Stimulated activated CD8-positive, alpha-beta memory T cell treated with anti-CD3 and anti-CD28 coated beads, Interleukin-4, amount 100 ng/mL, for 4 hours (primary cell): ENCODE data around the gene SGMS2.
"Not testable (repeated sequence)": the region's sequence is repeated elsewhere in the genome, so short reads cannot be mapped to it uniquely, and the experiment has no call there.

Source experiments
- DNase-seq, 2 donors: peaks; one replicate each; pipeline ENCODE4 v3.0.0-alpha.2; 2020; ENCODE audit warnings: low read depth in 2 of 2, low spot score in 1 of 2

SGMS2 gene

DNA sequence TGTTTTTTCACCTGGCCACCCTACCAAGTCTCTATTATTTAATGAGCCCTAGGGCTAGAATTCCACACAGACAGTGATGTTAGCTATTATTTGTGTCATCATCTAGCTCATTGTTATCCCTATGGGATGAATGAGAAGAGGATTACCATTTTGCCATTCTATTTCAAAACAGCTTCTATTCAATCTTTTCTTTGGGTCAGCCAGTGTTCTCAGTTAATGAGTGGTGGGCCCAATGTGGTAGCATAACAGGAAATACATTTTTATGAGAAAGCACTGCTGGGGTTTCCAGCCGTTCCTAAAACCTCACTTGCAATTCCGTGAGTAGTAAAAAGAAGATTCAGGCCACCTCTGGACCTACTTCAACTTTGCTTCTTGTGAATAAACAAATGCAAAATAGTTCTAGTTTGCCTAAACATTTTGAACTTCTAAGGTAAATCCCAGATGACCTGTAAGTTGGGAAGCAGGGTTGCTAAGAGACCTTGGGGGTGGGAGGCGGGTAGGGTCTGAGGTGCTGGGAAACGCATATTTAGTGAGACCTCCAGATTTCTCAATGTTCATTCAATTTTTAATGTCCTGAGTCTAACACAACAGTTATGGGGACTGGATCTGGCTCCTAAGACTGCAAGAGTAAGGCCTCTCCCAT, 81.8 kb downstream of the SGMS2 start:
- no peak for DNase-seq

DNA sequence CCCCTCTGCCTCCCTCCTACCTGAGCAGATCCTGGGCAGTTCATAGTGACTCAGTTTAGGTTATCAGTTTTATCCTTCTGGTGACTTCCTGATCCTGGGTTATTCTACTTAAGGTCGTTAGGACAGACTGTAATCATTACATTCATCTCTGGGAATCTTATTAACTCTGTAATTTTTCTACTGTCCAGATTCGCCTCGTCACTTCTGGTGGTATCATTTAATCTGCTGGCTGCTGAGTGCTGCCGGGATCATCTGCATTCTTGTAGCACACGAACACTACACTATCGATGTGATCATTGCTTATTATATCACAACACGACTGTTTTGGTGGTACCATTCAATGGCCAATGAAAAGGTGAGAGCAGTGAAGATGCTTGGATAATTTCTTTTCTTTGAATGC, 83.6 kb downstream of the SGMS2 start:
- no peak for DNase-seq

DNA sequence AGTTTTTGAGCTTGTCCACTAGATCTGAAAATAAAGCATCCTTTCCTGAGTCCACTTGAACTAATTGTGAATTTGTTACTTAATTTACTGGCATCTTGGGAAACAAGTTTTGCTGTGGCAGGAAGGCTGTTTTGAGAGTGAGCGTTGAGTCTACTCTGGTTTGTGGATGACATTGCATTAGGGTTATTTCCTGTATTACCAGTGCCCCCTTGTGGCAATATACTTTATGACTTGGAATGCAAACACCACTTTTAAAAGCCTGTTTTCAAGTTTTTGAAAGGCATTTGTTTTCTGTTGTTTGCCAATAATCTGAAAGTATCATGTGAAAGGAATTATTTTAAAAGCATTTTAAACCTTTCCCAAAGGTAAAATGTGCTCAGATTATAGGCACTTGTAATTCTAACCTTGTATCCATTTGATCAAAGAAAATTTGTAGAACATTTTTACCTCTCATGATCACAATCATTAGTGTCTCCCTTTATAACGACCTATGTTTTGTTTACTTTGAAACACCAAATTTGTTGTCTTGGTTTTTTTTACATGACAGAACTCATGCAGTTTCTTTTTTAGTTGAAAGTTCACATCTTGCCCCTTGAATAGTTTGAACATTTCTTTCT, 88.7 kb downstream of the SGMS2 start:
- no peak for DNase-seq

DNA sequence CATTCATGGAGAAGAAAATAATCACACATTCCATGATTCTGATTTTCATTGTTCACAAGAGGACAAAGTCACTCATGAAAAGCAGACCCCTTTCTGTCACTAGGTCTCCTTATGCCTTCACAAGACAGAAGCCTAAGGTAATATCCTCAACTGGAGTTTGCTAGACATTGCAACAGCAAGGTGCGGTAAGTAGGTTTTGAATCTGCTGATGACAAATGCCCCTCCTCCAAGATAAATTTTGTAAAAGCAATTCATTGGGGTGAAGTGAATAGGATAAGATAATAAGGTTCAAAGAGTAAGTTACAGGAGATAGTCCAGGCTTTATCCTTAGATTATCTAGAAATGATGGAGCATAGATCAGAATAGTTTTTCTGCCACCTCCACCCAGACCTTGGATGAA, 90.5 kb downstream of the SGMS2 start:
- DNase-seq: no peak

DNA sequence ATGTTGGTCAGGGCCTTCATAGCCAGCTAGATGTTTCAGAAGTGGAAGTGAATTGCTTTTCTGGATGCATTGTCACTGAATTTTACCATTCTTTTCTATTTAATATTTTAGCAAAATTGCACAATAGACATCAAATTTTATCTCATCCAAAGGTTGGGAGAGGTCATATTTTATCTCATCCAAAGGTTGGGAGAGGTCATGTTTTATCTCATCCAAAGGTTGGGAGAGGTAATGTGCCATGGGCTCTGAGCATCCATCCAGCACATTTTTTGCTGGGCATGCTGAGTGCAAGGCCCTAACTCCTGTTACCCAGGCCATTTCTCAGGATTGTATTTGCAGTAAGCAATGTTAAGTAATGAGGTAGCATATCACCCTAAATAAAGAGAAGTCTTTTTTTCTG, 91.9 kb downstream of the SGMS2 start:
- no peak for DNase-seq

DNA sequence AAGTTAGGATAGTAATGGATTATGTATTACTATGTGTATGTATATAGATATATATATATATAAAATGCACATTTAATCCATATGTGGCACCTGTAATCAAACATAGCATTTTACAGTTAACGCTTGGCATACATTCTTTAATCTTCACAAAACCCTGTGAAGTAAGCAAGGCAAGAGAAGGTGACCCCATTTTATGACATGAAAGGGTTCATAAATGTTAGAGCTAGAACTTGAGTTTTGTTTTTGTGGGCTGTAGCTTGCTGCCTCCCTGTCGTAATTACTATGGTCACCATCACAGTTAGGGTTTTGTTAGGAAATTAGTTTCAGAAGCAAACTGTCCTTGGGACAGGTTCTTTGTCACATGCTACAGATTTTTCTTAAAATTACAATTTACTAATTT, 92.8 kb downstream of the SGMS2 start:
- no peak for DNase-seq

DNA sequence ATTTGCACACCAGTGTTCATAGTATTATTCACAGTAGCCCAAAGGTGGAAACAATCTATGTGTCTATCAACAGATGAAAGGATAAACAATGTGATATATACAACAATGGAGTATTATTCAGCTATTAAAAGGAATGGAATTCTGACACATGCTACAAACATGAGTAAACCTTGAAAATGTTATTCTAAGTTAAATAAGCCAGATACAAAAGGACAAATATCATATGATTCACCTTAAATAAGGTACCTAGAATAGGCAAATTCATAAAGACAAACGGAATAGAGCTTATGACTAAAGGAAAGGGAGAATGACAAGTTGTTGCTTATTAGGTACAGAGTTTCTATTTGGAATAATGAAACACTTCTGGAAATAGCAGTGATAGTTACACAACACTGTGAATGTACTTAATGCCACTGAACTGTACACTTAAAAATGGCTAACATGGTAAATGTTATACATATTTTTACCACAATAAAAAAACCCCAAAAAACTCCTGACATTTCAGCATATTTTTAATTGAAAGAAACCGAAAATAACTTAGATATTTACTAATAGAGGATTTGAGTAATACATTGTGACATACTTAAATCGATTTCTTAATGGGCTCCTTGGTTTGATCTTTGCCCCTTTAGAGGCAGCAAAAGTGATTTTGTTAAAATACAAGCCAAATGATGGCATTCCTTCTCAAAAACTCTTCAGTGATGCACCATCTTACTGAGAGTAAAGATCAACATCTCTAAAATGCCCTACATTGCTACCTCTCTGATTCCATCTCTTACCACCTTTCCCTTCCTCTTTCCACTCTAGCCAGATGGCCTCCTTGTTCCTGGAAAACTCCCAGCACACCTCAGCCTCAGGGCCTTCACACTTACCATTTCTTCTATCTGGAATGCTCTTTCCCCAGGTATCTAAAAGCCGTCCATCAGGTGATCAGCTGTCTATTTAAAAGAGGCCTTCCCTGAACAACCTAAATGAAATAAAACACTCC, 98.0 kb downstream of the SGMS2 start:
- no peak for DNase-seq

DNA sequence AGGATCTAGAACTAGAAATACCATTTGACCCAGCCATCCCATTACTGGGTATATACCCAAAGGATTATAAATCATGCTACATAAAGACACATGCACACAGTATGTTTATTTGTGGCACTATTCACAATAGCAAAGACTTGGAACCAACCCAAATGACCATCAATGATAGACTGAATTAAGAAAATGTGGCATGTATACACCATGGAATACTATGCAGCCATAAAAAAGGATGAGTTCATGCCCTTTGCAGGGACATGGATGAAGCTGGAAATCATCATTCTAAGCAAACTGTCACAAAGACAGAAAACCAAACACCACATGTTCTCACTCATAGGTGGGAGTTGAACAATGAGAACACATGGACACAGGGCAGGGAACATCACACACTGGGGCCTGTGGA, 101.0 kb downstream of the SGMS2 start:
- DNase-seq: not testable (repeated sequence)

DNA sequence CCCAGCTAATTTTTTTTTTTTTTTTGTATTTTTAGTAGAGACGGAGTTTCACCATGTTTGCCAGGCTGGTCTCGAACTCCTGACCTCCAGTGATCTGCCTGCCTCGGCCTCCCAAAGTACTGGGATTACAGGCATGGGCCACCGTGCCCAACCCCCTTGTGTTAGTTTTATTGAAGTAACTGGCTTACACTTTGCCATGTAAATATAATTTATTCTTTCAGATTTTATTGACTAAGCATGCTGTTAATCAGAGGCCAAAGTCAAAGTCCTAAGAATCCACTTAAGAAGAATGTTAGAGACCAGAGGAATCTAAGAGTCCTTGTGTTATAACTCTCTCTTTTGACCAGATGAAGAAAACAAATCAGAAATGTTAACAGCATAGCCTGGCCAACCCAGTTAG, 102.1 kb downstream of the SGMS2 start:
- DNase-seq: not testable (repeated sequence)

DNA sequence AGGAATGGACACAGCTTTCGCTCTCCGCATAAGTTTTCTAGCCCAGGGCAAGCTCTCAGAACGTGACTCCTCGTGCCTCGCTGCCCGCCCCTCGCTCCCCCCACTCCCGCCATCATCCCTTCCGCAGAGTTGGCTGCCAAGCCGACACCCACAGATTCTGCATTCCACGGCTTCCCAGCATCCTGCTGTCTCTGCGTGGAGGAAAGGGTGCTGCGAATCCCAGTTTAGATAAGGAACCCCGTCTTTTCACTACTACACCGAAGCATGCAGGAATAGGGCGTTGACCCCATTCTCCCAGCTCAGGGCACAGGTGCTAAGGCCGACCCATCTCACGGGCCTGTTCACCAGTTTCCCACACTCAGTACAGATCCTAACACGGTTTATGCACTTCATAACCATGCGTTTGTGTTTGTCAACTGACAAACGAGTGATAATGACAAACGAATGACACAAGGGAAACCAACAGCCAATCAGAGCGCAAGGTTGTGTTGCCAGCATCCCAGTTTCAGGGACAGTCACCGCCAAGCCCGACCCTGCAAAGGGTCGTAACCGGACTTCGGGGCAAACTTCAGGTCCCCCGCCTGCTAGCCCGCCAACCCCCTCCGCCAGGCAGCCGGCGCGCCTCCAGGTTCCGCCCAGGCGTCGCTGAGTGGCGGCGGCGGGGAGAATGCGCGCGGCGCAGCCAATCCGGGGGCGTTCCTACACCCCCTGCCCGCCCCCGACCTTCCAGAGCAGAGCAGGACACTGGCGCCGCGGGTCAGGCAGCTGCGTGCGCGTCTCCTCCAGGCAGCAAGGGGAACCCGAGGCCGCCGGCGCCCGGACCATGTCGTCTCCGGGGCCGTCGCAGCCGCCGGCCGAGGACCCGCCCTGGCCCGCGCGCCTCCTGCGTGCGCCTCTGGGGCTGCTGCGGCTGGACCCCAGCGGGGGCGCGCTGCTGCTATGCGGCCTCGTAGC, 106.4 kb downstream of the SGMS2 start, which contains the start of gene CYP2U1:
CYP2U1 (plus strand) TSS at position 729 of the 954 bp plus-strand sequence; CDS start at position 824, 95 bp downstream.
- peak; percentile 47 to 66 for DNase-seq

DNA sequence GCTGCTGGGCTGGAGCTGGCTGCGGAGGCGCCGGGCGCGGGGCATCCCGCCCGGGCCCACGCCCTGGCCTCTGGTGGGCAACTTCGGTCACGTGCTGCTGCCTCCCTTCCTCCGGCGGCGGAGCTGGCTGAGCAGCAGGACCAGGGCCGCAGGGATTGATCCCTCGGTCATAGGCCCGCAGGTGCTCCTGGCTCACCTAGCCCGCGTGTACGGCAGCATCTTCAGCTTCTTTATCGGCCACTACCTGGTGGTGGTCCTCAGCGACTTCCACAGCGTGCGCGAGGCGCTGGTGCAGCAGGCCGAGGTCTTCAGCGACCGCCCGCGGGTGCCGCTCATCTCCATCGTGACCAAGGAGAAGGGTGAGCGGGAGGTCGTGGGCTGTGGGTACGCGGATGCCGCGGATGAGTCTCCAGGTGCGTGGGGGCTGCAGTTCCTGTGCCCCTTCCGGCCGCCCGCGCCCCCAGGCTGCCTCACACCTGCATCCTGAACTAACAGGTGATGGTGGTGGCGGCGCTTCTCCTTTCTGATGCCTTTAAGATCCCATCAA, 107.1 kb downstream of the SGMS2 start:
- DNase-seq: peak in 1 of 2 donors; percentile 7

DNA sequence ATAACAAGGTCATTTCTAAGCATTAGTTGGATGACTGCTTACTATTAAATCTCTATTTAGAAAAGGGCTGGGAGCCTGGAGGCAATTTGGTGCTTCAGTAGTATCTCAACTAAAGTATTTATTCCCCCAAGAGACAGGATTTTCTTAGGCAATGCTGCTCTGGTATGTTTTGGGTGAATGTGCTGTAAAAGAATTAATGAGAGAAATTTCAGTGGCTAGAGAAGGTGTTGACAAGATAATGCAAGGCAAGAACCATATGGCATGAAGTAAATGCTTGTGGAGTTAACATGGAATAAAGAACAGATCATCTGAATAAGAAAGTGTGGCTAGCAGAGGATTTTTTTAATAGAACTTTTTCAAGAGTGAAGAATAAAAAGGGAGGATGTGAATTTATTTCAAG, 110.5 kb downstream of the SGMS2 start:
- DNase-seq: no peak

DNA sequence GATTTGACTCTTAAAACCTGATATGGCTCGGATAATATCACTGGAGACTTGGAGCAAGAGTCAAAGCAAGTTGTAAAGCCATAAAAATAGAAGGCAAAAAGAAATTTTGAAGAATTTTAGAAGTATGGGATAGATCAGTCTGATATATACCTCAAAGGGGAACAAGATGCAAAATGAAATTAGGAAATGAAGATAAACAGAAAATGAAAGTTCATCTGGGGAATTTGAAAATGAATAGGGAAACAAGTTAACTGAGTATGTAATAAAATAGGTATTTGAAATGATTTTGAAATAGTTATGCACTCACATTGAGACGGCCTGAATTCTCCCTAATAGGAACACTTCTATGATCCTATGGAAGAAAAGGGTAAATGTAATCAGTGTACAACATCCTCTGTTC, 112.3 kb downstream of the SGMS2 start:
- no peak for DNase-seq

DNA sequence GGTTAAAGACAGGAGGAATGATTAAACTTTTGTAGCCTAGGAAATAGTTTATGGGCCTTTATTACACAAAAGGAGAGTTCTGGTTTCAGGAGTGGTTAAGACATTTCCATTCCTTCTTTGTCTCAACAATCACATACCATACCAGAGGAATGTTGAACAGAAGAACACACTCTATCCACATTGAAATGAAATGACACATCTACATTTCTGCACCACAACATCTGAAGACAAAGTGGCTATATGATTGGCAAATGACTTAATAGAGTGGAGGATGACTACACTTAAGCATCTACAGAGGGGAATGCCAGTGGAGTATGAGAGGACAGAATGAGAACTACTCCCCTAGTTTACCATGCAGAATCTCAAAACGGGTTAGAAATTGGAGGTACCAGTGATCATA, 114.6 kb downstream of the SGMS2 start:
- no peak for DNase-seq

DNA sequence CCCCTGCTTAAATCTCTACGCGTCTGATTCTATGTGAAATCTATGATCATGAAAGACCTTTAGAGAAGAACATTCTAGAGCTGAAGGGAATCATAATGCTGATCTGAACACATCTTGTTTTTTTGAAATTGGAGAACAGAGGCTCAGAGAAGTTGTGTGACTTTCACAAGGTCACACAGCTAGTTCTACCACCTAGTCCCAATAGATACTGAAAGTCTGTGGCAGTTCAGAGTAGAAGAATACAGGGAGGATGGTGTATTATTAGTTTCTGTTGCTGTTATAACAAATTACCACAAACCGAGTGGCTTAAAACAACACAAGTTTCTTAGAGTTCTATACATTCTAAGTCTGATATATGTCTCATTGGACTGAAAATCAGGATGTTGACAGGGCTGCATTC, 121.1 kb downstream of the SGMS2 start:
- no peak for DNase-seq

DNA sequence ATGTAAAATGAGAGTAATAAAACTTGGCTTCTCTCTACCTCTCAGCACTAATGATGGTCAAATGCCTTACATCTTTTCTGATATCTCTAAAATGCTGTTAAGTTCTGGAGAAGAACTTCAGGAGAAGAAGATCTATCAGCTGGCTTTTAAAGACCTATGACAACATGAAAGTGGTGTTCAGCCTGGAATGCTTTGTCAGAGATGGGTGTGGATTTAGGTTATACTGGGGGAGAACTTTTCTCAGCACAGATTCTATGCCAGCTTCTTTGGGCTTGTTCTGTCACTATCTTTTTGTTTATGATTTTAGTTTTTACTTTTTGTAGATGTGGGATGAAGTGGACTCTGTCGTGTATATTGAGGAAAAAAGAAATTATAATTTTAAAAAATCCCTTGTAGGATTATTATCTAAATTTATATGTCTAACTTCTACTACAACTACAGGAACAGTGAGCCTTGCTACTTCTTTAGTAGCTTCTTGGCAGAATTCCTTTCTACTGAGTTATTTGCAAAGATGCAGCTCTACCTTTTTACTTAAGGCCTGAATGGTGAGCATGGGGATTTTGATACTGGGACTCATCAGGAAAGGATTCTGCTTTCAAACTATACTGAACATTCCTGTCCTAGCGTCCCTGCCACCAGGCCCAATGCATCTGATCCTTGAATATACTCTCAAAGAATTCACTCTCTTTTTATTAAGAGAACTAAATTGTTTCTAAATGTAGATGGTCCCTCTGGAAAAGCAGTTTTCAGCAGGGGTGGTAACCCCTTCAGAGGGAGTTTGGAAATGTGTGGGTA, 126.2 kb downstream of the SGMS2 start:
- DNase-seq: no peak

DNA sequence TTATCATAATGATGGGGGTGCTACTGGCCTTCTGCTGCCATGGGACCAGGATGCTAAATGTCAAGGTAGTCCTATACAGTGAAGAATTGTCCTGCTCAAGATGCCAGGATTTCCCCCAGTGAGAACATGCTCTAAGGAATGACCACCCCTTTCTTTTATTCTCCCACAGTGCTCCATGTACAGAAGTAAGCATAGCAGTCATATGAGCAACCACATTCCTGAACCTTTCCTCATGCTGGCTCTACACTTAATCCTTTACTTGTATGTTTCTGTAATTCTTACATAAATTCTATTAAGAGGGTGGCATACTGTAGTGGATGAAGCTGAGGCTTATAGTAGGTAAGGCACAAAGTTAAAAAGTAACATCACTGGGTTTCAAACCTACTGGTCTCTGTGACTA, 126.8 kb downstream of the SGMS2 start:
- no peak for DNase-seq

DNA sequence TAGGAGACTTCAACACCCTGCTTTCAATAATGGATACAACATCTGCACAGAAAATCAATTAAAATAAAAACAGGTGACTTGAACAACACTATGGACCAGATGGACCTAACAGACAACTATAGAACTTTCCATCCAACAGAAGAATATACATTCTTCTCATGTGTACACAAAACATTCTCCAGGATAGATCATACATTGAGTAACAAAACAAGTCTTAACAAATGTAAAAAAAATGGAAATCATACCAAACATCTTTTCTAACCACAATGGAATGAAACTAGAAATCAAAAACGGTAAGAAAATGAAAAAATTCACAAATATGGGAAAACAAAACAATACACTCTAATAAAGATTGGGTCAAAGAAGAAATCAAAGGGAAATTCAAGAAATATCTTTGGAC, 131.3 kb downstream of the SGMS2 start:
- no peak for DNase-seq
